OCI-M1 (cell line): ENCODE data around the gene MTAP.
A peak's percentile ranks its signal among the peaks of the same experiment; 100 is the strongest.

ENCODE experiments used
- DNase-seq: peaks from one replicate; lab custom pipeline; 2025; lab: John Stamatoyannopoulos, UW

Gene MTAP

GRCh38 chr9:21802418-21803000, at the start of gene MTAP:
Gene MTAP, plus strand, starts transcription at chr9:21802636. Its CDS starts 113 bp downstream, at chr9:21802749.
- peak; percentile 87 for DNase-seq

- DNase-seq = no peak
Measured at GRCh38 chr9:21753523-21753922, 48.9 kb upstream of the MTAP start.

DNA sequence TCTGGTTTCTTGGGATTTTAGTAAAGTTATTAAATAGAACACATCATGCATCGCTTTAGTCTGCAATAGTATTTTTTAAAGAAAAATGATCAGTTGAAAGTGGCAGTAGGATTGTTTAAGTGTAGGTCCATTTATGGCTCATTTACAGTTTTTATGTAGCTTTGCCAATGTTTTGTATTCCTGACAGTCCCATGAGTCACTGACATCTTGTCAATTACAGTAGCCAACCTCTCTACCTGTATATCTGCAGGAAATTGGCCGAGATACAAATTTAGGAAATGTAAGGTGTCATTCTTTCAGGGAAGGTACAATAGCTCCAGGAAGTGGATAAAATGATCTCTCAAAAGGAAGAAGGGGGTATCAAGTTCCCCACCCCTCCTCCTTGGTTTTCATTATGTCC, 47.7 kb upstream of the MTAP start:
- no peak for DNase-seq

GRCh38 chr9:21758540-21758939, 43.9 kb upstream of the MTAP start:
- DNase-seq = no peak

- no peak for DNase-seq
Measured at GRCh38 chr9:21761309-21761901, 41.0 kb upstream of the MTAP start.

- DNase-seq = no peak
Measured at GRCh38 chr9:21762064-21762463, 40.4 kb upstream of the MTAP start.

GRCh38 chr9:21764846-21765245, 37.6 kb upstream of the MTAP start:
- DNase-seq = no peak

- no peak for DNase-seq
Measured at GRCh38 chr9:21766096-21766495, 36.3 kb upstream of the MTAP start.

GRCh38 chr9:21770871-21771560, 31.4 kb upstream of the MTAP start:
- DNase-seq = peak; percentile 21

- DNase-seq = no peak
Measured at GRCh38 chr9:21777701-21778100, 24.7 kb upstream of the MTAP start.

DNA sequence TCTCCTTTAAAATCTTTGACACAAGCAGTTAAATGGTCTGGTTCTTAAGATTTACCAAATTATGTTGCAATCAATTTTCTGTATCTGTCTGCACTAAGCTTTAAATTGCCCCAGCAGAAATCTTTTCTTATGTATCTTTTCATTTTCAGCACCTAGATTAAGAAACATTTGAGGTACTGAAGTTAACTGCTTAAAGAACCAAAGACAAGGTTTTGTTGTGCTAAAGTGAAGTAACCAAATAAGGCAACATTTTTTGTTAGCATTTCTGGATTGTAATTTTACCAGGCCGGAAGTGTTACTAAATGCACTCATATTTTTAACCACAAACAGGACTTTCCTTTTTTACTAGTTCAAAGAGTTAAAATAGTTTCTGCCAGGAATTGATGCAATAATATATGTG, 24.1 kb upstream of the MTAP start:
- no peak for DNase-seq

- no peak for DNase-seq
Measured at GRCh38 chr9:21779397-21779796, 23.0 kb upstream of the MTAP start.

DNA sequence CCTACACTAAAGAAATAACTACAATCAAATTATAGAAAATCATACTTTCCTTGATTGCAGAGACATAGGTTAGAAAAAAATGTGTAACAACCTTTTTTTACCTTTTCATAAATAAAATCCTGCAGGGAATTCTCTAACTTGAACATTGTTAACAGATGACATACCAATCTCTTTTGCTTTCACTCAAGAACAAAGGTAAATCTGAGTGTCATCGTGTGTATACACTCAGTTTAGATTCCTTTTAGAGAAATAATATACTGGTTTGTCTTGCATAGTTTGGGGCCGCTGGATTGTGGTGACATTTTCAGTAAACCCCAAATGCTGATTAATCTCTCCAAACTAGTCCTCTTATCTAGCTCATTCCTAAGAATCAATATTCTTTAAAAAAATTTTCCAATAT, 20.8 kb upstream of the MTAP start:
- DNase-seq = no peak

DNA sequence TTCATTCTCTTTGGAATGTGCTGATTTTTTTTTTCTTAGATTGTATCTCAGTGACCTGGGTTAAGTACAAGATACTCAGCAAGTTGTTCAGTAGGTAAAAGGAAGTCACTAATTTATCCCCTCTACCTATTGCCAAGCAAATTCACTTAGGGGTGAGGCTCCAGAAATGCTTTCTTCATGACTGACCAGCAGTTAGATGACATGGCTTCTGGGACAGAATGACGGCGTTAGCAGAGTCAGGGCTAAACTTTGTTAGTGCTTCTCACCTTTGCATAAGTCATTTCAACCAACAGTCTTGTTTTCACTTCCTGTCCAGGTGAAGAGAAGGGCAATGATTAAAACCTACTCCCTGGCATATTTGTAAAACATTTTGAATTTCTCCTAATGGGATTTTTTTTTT, 20.2 kb upstream of the MTAP start:
- DNase-seq = no peak

DNA sequence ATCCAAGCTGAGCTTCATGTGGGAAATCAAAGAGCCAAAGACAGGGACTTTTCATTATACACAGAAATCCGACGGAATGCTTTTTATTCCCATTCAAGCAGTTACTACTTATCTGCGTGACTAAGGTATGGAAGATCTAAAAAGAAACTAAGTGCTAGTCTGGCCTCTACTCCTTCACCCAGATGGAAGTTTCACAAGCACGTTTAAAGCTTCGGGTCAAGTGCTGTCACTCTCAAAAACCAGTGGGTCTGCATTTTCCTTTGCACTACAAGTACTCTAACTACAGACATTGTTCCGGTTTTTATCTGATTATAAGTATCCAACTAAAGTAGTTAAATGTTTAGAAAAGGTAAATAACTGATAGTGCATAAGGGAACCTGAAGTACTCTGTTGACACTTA, 13.7 kb upstream of the MTAP start:
- DNase-seq = no peak

GRCh38 chr9:21789541-21790037, 12.8 kb upstream of the MTAP start:
- peak; percentile 86 for DNase-seq

- no peak for DNase-seq
Measured at GRCh38 chr9:21795483-21795882, 7.0 kb upstream of the MTAP start.

- DNase-seq = no peak
Measured at GRCh38 chr9:21796768-21797167, 5.7 kb upstream of the MTAP start.

- DNase-seq = no peak
Measured at GRCh38 chr9:21800931-21801682, 1.3 kb upstream of the MTAP start.

- no peak for DNase-seq
Measured at GRCh38 chr9:21801683-21802417, 586 bp upstream of the MTAP start.

- no peak for DNase-seq
Measured at GRCh38 chr9:21803649-21804048, 1.2 kb downstream of the MTAP start.

GRCh38 chr9:21804331-21804730, 1.9 kb downstream of the MTAP start:
- no peak for DNase-seq
